Islet of Langerhans (tissue), 1 donor: ENCODE results near the gene CD300A.

Experiments used
- FAIRE-seq: peaks from one replicate; lab custom pipeline; 2011; peaks lifted over from hg19 to GRCh38; lab: Jason Lieb, UNC

Gene CD300A

GRCh38 chr17:74466111-74466827, at the start of gene CD300A:
Gene CD300A, plus strand, starts transcription at chr17:74466634. Its CDS starts 70 bp downstream, at chr17:74466704.
- no peak for FAIRE-seq

- no peak for FAIRE-seq
Observed at GRCh38 chr17:74417178-74418045, 49.0 kb upstream of the CD300A start.

GRCh38 chr17:74419928-74420411, 46.5 kb upstream of the CD300A start:
- no peak for FAIRE-seq

GRCh38 chr17:74424117-74424516, 42.3 kb upstream of the CD300A start:
- FAIRE-seq = no peak

- no peak for FAIRE-seq
Observed at GRCh38 chr17:74424657-74425056, 41.8 kb upstream of the CD300A start.

GRCh38 chr17:74426551-74427047, 39.8 kb upstream of the CD300A start:
- no peak for FAIRE-seq

- FAIRE-seq = no peak
Observed at GRCh38 chr17:74427048-74427762, 39.2 kb upstream of the CD300A start.

- FAIRE-seq = no peak
Observed at GRCh38 chr17:74427763-74428153, 38.7 kb upstream of the CD300A start.

GRCh38 chr17:74429604-74430384, 36.6 kb upstream of the CD300A start:
- FAIRE-seq = no peak

- no peak for FAIRE-seq
Observed at GRCh38 chr17:74430385-74430705, 36.1 kb upstream of the CD300A start.

- peak; percentile 58 for FAIRE-seq
Observed at GRCh38 chr17:74430706-74431567, 35.5 kb upstream of the CD300A start.

GRCh38 chr17:74431568-74432423, 34.6 kb upstream of the CD300A start, which contains the start of gene GPRC5C:
Gene GPRC5C, plus strand, starts transcription at chr17:74432088. Its CDS starts 7,689 bp downstream, at chr17:74439777.
- FAIRE-seq = no peak

GRCh38 chr17:74432424-74432690, 34.1 kb upstream of the CD300A start:
- no peak for FAIRE-seq

GRCh38 chr17:74432766-74433391, 33.6 kb upstream of the CD300A start:
- no peak for FAIRE-seq

- FAIRE-seq = no peak
Observed at GRCh38 chr17:74433421-74434121, 32.9 kb upstream of the CD300A start.

- no peak for FAIRE-seq
Observed at GRCh38 chr17:74435775-74436359, 30.6 kb upstream of the CD300A start.

GRCh38 chr17:74437702-74438101, 28.7 kb upstream of the CD300A start:
- FAIRE-seq = no peak
